Measurements from ENCODE around the gene MYOF.
"Not testable (repeated sequence)": the region's sequence is repeated elsewhere in the genome, so short reads cannot be mapped to it uniquely, and the experiment has no call there.

Gene MYOF

DNA sequence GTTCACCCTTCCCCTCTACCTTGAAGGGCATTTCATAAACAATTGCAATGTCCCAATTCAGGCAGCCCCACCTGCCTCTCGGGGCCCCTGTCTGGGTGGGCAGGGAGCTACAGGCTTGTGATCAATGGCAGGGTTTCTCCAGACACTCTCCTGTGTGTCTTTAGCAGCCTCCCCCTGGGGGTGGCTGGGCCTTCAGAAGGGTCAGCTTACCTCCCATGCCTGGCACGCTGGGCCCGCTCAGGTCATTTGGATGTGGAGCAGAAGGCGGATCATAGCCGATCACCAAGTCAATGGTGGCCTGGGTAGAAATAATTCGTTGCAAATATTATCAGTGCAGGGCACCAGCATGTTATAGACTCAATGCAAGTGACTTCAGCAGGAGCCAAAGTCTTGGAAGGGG, 56.3 kb downstream of the MYOF start:
- in situ Hi-C loops (cut with HindIII; ENCODE audit: low pct_ligation_motif_present, low sequenced_read_pairs): no loop called here
- peaks cover 58% of the 10 kb centered on the region for H3K36me3 ChIP-seq (replicated peaks)
- no peaks in the 10 kb centered on the region for H3K27me3 ChIP-seq (replicated peaks)
- TF ChIP-seq, protein P1, sequence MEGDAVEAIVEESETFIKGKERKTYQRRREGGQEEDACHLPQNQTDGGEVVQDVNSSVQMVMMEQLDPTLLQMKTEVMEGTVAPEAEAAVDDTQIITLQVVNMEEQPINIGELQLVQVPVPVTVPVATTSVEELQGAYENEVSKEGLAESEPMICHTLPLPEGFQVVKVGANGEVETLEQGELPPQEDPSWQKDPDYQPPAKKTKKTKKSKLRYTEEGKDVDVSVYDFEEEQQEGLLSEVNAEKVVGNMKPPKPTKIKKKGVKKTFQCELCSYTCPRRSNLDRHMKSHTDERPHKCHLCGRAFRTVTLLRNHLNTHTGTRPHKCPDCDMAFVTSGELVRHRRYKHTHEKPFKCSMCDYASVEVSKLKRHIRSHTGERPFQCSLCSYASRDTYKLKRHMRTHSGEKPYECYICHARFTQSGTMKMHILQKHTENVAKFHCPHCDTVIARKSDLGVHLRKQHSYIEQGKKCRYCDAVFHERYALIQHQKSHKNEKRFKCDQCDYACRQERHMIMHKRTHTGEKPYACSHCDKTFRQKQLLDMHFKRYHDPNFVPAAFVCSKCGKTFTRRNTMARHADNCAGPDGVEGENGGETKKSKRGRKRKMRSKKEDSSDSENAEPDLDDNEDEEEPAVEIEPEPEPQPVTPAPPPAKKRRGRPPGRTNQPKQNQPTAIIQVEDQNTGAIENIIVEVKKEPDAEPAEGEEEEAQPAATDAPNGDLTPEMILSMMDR (IDR thresholded peaks at IDR 0.05; ENCODE audit: low read depth, low read length, missing control alignments): no peak
- DNase-seq: no peak
- H3K4me3 ChIP-seq (ENCODE audit: low read depth, low read length): no peak overlapping the region
- no peak overlapping the region for H3K27ac ChIP-seq

DNA sequence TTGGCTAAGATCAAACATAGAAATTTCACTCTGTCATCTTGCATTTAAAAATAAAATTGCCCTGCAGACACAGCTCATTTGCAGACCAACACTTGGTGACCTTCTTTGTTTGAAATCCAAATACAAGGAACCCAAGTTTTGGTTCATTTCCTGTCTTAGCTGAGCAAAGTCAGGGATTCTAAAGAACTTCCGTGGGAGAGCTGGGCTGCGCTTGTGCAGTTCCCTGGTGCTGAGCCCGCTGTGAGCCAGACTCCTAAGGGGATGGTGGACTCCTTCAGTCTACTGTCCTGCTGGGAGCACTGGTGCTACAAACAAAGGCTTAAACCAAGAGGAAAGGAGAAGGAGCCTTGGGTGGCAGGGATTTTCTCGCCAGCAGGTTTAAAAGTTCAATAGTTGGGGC, 60.0 kb downstream of the MYOF start:
- H3K27ac ChIP-seq: peak overlapping the region; percentile 27

DNA sequence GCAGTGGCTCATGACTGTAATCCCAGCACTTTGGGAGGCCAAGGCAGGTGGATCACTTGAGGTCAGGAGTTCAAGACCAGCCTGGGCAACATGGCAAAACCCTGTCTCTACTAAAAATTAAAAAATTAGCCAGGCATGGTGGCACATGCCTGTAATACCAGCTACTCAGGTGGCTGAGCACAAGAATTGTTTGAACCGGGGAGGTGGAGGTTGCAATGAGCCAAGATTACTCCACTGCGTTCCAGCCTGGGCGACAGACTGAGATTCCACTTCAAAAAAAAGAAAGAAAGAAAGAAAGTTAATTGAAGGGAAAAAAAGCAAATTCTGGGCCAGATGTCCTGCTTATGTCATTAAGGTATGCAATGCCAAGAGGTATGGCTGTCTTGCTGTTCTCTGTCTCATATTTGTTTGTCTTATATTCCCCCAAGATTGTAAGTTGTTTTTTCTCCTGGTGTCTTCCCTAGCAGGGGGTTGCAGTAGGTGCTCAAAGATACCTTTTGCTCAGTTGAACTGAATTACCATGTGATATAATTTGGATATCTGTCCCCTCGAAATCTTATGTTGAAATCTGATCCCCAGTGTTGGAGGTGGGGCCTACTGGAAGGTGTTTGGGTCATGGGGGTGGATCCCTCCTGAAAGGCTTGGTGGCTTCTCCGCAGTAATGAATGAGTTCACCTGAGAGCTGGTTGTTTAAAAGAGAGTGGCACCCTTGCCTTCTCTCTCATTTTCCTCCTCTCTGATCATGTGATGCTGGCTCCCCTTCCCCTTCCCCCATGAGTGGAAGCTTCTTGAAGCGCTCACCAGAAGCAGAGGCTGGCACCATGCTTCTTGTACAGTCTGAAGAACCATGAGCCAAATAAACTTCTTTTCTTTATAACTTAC, 60.9 kb downstream of the MYOF start:
- DNase-seq: no peak
- H3K36me3 ChIP-seq (replicated peaks): peaks cover 70% of the 10 kb centered on the region
- H3K4me3 ChIP-seq (ENCODE audit: low read depth, low read length): no peak overlapping the region
- in situ Hi-C loops (cut with HindIII; ENCODE audit: low pct_ligation_motif_present, low sequenced_read_pairs): no loop called here
- no peaks in the 10 kb centered on the region for H3K27me3 ChIP-seq (replicated peaks)
- TF ChIP-seq, protein P1 (IDR thresholded peaks at IDR 0.05; ENCODE audit: low read depth, low read length, missing control alignments): no peak
- H3K27ac ChIP-seq: no peak overlapping the region

More for the DNA sequence above, 60.0 kb downstream of the MYOF start:
- DNase-seq: peak; percentile 31
- TF ChIP-seq, protein P1 (IDR thresholded peaks at IDR 0.05; ENCODE audit: low read depth, low read length, missing control alignments): peak; percentile 1
- in situ Hi-C loops (cut with HindIII; ENCODE audit: low pct_ligation_motif_present, low sequenced_read_pairs): no loop called here
- no peaks in the 10 kb centered on the region for H3K27me3 ChIP-seq (replicated peaks)
- H3K36me3 ChIP-seq (replicated peaks): peaks cover 64% of the 10 kb centered on the region
- no peak overlapping the region for H3K4me3 ChIP-seq (ENCODE audit: low read depth, low read length)

DNA sequence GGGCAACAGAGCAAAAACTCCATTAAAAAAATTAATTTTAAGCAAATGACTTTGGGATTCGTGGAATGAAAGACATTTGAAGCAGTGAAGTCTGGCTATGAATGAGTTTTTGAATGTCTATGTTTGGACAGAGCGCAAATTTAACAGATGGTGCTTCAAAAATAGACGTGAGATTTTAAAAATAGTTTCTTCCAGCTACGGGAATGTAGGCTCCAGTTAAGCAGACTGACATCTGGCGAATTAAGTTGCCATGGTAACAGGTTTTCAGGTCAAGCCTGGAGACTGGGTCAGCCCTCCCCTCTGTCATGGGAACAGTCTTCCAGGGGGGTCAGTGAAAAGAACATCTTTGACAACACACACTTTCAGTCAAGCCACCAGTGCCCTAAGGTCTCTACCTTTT, 62.0 kb downstream of the MYOF start:
- TF ChIP-seq, protein P1 (IDR thresholded peaks at IDR 0.05; ENCODE audit: low read depth, low read length, missing control alignments): no peak
- Histone ChIP-seq H3K27me3 (replicated peaks) (no peaks in the 10 kb centered on the region), H3K36me3 (replicated peaks) (peaks cover 60% of the 10 kb centered on the region), H3K4me3 (ENCODE audit: low read depth, low read length) (no peak overlapping the region), H3K27ac (no peak overlapping the region)
- in situ Hi-C loops (cut with HindIII; ENCODE audit: low pct_ligation_motif_present, low sequenced_read_pairs): no loop called here
- DNase-seq: no peak

DNA sequence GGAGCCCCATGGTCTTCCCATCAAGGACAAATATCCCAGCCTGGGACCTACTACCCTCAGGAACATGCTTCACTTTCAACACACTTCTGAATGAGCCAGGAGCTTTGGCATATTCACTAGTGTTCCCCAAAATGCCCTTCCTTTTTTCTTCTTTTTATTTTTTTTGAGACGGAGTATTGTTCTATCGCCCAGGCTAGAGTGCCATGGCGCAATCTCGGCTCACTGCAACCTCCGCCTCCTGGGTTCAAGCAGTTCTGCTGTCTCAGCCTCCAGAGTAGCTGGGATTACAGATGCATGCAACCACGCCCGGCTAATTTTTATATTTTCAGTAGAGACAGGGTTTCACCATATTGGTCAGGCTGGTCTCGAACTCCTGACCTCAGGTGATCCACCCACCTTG, 63.1 kb downstream of the MYOF start:
- H3K27me3 ChIP-seq (replicated peaks); H3K27ac ChIP-seq; in situ Hi-C loops (cut with HindIII; ENCODE audit: low pct_ligation_motif_present, low sequenced_read_pairs); H3K4me3 ChIP-seq (ENCODE audit: low read depth, low read length); DNase-seq: not testable (repeated sequence)
- H3K36me3 ChIP-seq (replicated peaks): peaks cover 52% of the 10 kb centered on the region

DNA sequence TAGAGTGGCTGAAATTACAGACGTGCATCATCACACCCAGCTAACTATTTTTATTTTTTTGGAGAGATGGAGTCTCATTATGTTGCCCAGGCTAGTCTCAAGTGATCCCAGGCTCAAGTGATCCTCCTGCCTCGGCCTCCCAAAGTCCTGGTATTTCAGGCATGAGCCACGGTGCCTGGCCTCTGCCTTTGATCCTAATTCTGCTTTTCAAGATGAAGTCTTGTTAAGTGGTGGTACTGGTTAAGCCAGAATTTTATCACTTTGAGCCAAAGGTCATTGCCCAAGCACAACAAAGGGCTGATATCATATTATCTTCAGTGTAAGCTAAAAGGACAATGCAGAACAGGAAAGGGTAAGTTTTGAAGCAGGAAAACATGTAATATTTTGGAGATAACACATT, 64.2 kb downstream of the MYOF start:
- peaks cover 52% of the 10 kb centered on the region for H3K36me3 ChIP-seq (replicated peaks)
- H3K4me3 ChIP-seq (ENCODE audit: low read depth, low read length): no peak overlapping the region
- no peak for DNase-seq
- H3K27ac ChIP-seq: no peak overlapping the region
- in situ Hi-C loops (cut with HindIII; ENCODE audit: low pct_ligation_motif_present, low sequenced_read_pairs): no loop called here
- no peaks in the 10 kb centered on the region for H3K27me3 ChIP-seq (replicated peaks)
- TF ChIP-seq, protein P1 (IDR thresholded peaks at IDR 0.05; ENCODE audit: low read depth, low read length, missing control alignments): no peak

Data from brain microvascular endothelial cell (primary cell).